GM21619 (cell line): ENCODE data around the gene PTBP1.
"Not testable (repeated sequence)": the region's sequence is repeated elsewhere in the genome, so short reads cannot be mapped to it uniquely, and the experiment has no call there.

Experiments
- ATAC-seq: cut with Tn5 transposase; IDR thresholded peaks from one replicate; pipeline ENCODE4 v1.9.1; 2021; ENCODE audit not compliant: unreplicated experiment

Gene PTBP1

GRCh38 chr19:807627-808422 lies 10.6 kb downstream of the PTBP1 start:
- no peak for ATAC-seq

GRCh38 chr19:808423-808775 lies 11.1 kb downstream of the PTBP1 start:
- ATAC-seq, result no peak

GRCh38 chr19:810077-810855 lies 13.0 kb downstream of the PTBP1 start:
- ATAC-seq, result no peak

GRCh38 chr19:810883-811489 lies 13.7 kb downstream of the PTBP1 start:
- no peak for ATAC-seq

- no peak for ATAC-seq
Observed at GRCh38 chr19:811506-812048, 14.3 kb downstream of the PTBP1 start.

- ATAC-seq, result no peak
Observed at GRCh38 chr19:812049-812746, 14.9 kb downstream of the PTBP1 start.

GRCh38 chr19:812747-813218 lies 15.5 kb downstream of the PTBP1 start:
- ATAC-seq, result no peak

GRCh38 chr19:813219-814151 lies 16.2 kb downstream of the PTBP1 start:
- no peak for ATAC-seq

GRCh38 chr19:814152-815078 lies 17.2 kb downstream of the PTBP1 start:
- no peak for ATAC-seq

- no peak for ATAC-seq
Observed at GRCh38 chr19:815079-815774, 18.0 kb downstream of the PTBP1 start.

- ATAC-seq, result no peak
Observed at GRCh38 chr19:815775-816499, 18.7 kb downstream of the PTBP1 start.

GRCh38 chr19:816500-816857 lies 19.2 kb downstream of the PTBP1 start:
- no peak for ATAC-seq

- ATAC-seq, result not testable (repeated sequence)
Observed at GRCh38 chr19:820212-820611, 23.0 kb downstream of the PTBP1 start.

- ATAC-seq, result no peak
Observed at GRCh38 chr19:821231-821824, 24.1 kb downstream of the PTBP1 start.

- no peak for ATAC-seq
Observed at GRCh38 chr19:821825-822503, 24.7 kb downstream of the PTBP1 start, which contains the start of gene PLPPR3. Gene PLPPR3 (minus strand): TSS chr19:821955. CDS start chr19:821559, 396 bp downstream.

- ATAC-seq, result no peak
Observed at GRCh38 chr19:823565-824121, 26.4 kb downstream of the PTBP1 start.
